LNCaP clone FGC (cell line): ENCODE data around the gene AFF1.

Experiments
- DNase-seq: peaks from one replicate; pipeline ENCODE4 v3.0.0-alpha.2; 2011; ENCODE audit warnings: low read depth
- H3K4me3 ChIP-seq: 2 replicates; pipeline ENCODE4 v1.5.1; 2011; ENCODE audit warnings: mild to moderate bottlenecking, low read depth, low read length, control low read depth
- TF ChIP-seq, protein P1 (sequence below): IDR thresholded peaks from 2 replicates; pipeline ENCODE4 v1.5.1; 2012; ENCODE audit warnings: mild to moderate bottlenecking; ENCODE audit not compliant: control insufficient read depth, insufficient read depth; ENCODE audit errors: extremely low read depth

Gene AFF1

GRCh38 chr4:87166296-87166854, 231.6 kb downstream of the AFF1 start:
- DNase-seq: no peak
- H3K4me3 ChIP-seq: no peak overlapping the region
- TF ChIP-seq, protein P1, sequence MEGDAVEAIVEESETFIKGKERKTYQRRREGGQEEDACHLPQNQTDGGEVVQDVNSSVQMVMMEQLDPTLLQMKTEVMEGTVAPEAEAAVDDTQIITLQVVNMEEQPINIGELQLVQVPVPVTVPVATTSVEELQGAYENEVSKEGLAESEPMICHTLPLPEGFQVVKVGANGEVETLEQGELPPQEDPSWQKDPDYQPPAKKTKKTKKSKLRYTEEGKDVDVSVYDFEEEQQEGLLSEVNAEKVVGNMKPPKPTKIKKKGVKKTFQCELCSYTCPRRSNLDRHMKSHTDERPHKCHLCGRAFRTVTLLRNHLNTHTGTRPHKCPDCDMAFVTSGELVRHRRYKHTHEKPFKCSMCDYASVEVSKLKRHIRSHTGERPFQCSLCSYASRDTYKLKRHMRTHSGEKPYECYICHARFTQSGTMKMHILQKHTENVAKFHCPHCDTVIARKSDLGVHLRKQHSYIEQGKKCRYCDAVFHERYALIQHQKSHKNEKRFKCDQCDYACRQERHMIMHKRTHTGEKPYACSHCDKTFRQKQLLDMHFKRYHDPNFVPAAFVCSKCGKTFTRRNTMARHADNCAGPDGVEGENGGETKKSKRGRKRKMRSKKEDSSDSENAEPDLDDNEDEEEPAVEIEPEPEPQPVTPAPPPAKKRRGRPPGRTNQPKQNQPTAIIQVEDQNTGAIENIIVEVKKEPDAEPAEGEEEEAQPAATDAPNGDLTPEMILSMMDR: no peak

GRCh38 chr4:87171944-87172343, 237.1 kb downstream of the AFF1 start:
- H3K4me3 ChIP-seq: no peak overlapping the region
- no peak for DNase-seq
- TF ChIP-seq, protein P1: no peak

DNA sequence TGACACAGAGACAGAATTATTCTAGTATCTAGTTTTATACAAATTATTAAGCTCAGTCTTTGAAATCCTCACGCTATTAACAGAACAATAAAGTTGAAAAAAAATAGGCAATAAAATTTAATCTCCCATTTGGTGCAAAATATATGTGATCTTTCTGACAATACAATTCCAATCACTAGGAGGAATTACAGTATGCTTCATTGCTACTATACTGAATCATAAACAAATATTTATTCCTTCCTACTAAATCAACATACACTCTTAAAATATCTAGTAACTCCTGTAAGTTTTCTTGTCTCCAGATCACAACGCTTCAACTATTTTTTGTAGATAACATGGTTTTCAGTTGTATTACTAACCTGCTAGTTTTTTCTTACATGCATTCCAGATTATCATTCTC, 239.9 kb downstream of the AFF1 start:
- no peak overlapping the region for H3K4me3 ChIP-seq
- TF ChIP-seq, protein P1: no peak
- no peak for DNase-seq

DNA sequence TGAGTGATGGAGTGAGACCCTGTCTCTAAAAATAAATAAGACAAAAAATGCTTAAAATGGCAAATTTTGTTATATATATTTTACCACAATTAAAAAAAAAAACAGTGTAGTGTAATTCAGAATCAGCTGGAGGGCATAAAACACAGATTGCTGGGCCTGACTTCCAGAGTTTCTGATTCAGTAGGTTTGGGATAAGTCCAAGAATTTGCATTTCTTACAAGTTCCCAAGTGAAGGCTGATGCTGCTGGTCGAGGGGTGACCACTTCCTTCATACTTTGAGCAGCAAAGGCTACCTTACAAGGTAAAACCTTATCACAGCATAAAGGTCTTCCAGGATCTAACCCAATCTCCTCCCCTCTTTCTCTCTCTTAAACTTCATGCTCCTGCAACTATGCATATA, 244.9 kb downstream of the AFF1 start:
- TF ChIP-seq, protein P1: no peak
- no peak for DNase-seq
- no peak overlapping the region for H3K4me3 ChIP-seq

DNA sequence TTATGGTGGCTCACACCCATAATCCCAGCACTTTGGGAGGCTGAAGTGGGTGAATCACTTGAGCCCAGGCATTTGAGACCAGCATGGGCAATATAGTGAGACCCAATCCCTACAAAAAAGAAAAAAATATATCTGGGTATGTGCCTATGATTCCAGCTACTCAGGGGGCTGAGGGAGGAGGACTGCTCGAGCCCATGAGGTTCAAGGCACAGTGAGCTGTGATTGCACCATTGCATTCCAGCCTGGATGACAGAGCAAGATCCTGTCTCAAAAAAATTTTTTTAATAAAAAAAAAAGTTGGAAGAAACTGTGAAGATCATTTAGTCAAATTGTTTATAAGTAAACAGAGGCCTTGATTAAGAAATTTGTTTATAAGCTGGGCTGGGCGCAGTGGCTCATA, 246.0 kb downstream of the AFF1 start:
- H3K4me3 ChIP-seq: no peak overlapping the region
- TF ChIP-seq, protein P1: no peak
- DNase-seq: no peak

DNA sequence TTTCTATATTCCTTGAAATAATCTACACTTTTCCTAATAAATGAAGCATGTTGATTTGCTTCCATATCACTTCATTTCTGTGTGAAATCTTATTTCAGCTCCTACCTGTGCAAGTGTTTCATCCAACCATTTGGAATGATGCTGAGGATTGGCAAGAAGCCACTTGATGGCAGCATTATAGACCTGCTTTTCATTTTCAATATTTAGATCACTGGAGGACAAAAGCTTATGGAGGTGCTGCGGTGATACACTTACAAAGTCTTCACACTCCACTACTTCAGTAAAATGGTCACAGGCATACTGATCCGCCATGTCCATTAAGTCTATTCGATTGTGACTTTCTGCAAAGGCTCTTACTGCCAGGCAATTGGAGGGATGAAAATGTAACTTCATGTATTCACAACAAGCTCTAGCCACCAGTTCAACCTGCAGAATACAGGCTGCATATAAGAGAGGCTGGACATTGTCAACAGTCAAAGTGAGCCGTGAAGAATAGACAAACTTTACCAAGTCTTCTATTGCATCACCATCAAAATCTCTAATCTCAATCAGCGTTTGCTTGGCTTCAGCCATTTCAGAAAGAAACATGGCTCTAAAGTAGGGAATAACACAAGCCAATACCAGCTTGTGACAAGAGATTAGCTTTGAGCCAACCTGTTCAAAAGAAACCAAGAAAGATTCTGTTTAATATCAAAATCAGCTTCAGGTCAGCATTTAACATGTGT, 250.5 kb downstream of the AFF1 start:
- H3K4me3 ChIP-seq: no peak overlapping the region
- no peak for DNase-seq
- TF ChIP-seq, protein P1: no peak

DNA sequence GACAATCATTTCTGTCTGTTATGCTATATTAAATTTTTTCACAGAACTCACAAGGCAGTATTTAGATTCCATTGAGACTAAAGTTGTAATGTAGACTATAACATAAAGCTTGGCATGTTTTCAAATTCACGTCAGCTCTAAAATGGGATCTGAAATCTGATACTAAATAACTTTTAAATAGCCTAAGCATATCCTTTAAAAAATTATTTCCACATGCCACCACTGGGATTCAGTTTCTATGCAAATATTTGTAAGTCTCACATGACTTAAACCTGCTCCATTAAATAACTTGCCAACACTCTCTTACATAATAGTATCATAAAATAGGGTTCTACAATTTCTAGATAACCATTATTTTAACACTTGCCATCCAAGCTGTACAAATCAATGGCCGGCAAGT, 253.2 kb downstream of the AFF1 start:
- DNase-seq: peak; percentile 92
- TF ChIP-seq, protein P1: no peak
- H3K4me3 ChIP-seq: no peak overlapping the region
